Naive B cell (primary cell): Measurements from ENCODE around the gene PICALM. TPM values are rescaled to one million over a fixed set of nuclear protein-coding genes. Genes with fewer than 3 reads are reported as not detected.
"Not testable (repeated sequence)": the region's sequence is repeated elsewhere in the genome, so short reads cannot be mapped to it uniquely, and the experiment has no call there.

Experiments
- ATAC-seq, 2 donors: fragments of 150-1000 bp; cut with Tn5 transposase; 2 replicates each; pipeline ENCODE4 v1.10.0; 2021; ENCODE audit warnings: low read depth in 2 of 2, mild to moderate bottlenecking in 2 of 2, moderate library complexity in 2 of 2
- DNase-seq: peaks from one replicate; pipeline ENCODE4 v3.0.0; 2022
- H3K27ac Mint-ChIP-seq, 6 donors: one replicate each; pipeline ENCODE4 v1.8.0; 2020 to 2022; ENCODE audit warnings: mild to moderate bottlenecking in 6 of 6, mixed read lengths in 6 of 6, moderate library complexity in 5 of 6, inconsistent platforms in 2 of 6
- H3K27me3 Mint-ChIP-seq, 3 donors: one replicate each; pipeline ENCODE4 v1.8.0; 2021 to 2022; ENCODE audit warnings: mixed read lengths in 3 of 3, mild to moderate bottlenecking in 1 of 3
- H3K36me3 Mint-ChIP-seq, 2 donors: one replicate each; pipeline ENCODE4 v1.8.0; 2020 to 2022; ENCODE audit warnings: mixed read lengths in 2 of 2, inconsistent platforms in 1 of 2, mild to moderate bottlenecking in 1 of 2
- H3K4me1 Mint-ChIP-seq, 3 donors: one replicate each; pipeline ENCODE4 v1.8.0; 2020 to 2022; ENCODE audit warnings: mixed read lengths in 3 of 3, inconsistent platforms in 1 of 3, mild to moderate bottlenecking in 1 of 3, moderate library complexity in 1 of 3
- H3K4me3 Mint-ChIP-seq, 8 donors: one replicate each; pipeline ENCODE4 v1.8.0; 2020 to 2022; ENCODE audit warnings: mild to moderate bottlenecking in 8 of 8, mixed read lengths in 8 of 8, moderate library complexity in 8 of 8, inconsistent platforms in 2 of 8
- H3K9me3 Mint-ChIP-seq, 7 donors: one replicate each; pipeline ENCODE4 v1.8.0; 2020 to 2022; ENCODE audit warnings: mixed read lengths in 7 of 7, mild to moderate bottlenecking in 5 of 7, inconsistent platforms in 2 of 7, moderate library complexity in 1 of 7
- polyA plus RNA-seq, 6 donors: library from polyadenylated mRNA; unstranded; fragments of 300-500 nt; fragmentation: Illumina TruSeq; gene quantifications; one replicate each; pipeline ENCODE4 v1.2.3, GENCODE V29; 2021; ENCODE audit warnings: low read depth in 6 of 6

PICALM gene
- polyA plus RNA-seq, 6 donors from 2014 or later: 13.3 to 20.2 (median 16.9) TPM

DNA sequence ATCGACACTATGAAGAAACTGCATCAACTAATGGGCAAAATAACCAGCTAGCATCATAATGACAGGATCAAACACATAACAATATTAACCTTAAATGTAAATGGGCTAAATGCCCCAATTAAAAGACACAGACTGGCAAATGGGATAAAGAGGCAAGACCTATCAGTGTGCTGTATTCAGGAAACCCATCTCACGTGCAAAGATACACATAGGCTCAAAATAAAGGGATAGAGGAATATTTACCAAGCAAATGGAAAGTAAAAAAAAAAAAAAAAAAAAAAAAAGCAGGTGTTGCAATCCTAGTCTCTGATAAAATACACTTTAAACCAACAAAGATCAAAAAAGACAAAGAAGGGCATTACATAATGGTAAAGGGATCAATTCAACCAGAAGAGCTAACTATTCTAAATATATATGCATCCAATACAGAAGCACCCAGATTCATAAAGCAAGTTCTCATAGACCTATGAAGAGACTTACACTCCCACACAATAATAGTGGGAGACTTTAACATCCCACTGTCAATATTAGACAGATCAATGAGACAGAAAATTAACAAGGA, 142.2 kb downstream of the PICALM start:
- peaks cover 25 to 68% (median 34%) of the 10 kb centered on the region in 3 donors for H3K27me3 Mint-ChIP-seq
- not testable (repeated sequence) for ATAC-seq, H3K4me3 Mint-ChIP-seq, H3K36me3 Mint-ChIP-seq, DNase-seq, H3K4me1 Mint-ChIP-seq
- H3K27ac Mint-ChIP-seq: peak overlapping the region in 1 of 6 donors; percentile 8
- peaks cover 0 to 19% (median 7%) of the 10 kb centered on the region in 7 donors for H3K9me3 Mint-ChIP-seq

DNA sequence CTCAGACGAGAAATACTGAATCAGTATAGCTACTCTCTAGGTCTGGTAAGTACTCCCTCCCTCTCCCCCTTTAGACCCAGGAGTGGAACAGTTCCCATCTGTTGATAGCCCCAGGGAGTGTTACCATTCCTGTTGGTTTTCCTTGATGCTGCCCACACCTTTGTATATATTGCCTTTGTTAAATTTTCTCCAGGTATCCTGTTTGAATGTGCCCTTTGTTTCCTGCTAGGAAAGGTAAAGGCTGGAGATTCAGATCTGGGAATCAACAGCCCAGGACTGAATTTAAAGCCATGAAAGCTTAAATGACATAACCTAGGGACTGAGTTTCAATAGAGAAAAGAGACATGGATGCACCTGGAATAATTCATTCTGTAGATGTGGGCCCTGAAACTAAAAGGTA, 145.4 kb downstream of the PICALM start:
- no peaks in the 10 kb centered on the region for H3K36me3 Mint-ChIP-seq
- H3K27me3 Mint-ChIP-seq: peaks cover 25 to 58% (median 42%) of the 10 kb centered on the region in 3 donors
- peaks cover 0 to 5% (median 2%) of the 10 kb centered on the region in 7 donors for H3K9me3 Mint-ChIP-seq
- no peak for DNase-seq
- no peak overlapping the region for H3K4me3 Mint-ChIP-seq
- no peak overlapping the region for H3K27ac Mint-ChIP-seq
- H3K4me1 Mint-ChIP-seq: no peaks in the 10 kb centered on the region
- ATAC-seq: no peak

DNA sequence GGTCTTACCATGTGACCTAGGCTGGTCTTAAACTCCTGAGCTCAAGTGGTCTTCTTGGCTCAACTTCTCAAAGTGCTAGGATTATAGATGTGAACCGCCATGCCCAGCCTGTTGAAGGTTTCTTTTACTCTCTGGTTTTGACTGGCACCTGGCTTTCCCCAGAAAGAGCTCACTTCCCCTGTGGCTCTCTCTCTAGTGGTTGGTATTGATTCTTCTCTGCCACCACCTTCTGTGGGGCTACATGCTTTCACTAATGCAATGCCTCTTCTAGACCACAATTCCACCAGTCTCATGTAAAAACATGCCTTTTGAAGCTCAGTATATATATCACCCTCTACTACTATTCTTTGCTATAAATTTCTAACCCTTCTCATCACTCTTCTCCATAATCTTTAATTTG, 146.5 kb downstream of the PICALM start:
- Mint-ChIP-seq H3K4me1 (no peaks in the 10 kb centered on the region), H3K36me3 (no peaks in the 10 kb centered on the region), H3K9me3 (peaks cover 0 to 5% (median under 1%) of the 10 kb centered on the region in 7 donors), H3K27me3 (peaks cover 25 to 50% (median 37%) of the 10 kb centered on the region in 3 donors), H3K4me3 (no peak overlapping the region), H3K27ac (no peak overlapping the region)
- ATAC-seq: no peak
- no peak for DNase-seq

DNA sequence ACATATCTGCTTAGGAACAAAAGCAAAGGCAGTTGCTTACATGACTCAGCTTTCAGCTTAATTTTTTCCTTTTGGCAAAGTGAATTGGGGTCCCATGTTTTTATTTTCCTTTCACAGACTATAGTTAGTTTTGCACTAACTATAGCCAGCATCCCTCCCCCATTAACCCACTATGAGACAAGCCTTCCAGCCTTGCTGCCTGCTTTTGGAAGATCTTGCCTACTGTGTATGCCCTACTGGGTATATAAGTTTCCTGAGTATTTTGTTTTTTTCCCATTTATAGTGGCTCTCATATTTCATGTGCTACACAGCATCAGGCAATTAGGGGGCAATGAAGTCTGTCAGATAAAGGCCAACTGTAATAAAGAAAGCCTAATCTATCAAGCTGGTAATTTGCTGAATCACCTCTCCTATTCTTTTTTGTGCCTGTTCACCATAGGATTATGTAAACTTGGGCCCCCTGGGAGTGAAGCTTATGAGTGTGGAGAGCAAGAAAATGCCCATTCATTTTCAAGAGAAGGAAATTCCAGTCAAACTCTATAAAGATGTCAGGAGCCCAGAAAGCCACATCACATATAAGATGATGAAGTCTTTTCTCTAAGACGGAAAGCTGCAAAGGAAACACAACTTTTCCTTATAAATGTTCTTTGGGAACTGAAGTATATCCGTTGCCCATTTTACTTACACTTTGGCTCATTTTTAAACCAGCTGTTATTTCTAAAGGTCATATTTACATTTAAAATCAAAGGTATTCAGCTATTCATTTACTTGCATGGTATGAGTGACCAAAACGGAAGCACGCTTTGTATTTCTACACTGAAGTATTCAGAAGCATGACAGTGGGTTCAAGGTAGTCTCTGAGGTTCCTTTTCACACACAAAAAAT, 149.7 kb downstream of the PICALM start:
- ATAC-seq: no peak
- Mint-ChIP-seq H3K36me3 (no peaks in the 10 kb centered on the region), H3K4me3 (peak overlapping the region in 1 of 8 donors; percentile 37), H3K27me3 (peaks cover 19 to 24% (median 24%) of the 10 kb centered on the region in 3 donors), H3K9me3 (peaks cover 0 to 12% (median 9%) of the 10 kb centered on the region in 7 donors), H3K27ac (peak overlapping the region in 2 of 6 donors; percentile 7 to 67), H3K4me1 (no peaks in the 10 kb centered on the region)
- no peak for DNase-seq

DNA sequence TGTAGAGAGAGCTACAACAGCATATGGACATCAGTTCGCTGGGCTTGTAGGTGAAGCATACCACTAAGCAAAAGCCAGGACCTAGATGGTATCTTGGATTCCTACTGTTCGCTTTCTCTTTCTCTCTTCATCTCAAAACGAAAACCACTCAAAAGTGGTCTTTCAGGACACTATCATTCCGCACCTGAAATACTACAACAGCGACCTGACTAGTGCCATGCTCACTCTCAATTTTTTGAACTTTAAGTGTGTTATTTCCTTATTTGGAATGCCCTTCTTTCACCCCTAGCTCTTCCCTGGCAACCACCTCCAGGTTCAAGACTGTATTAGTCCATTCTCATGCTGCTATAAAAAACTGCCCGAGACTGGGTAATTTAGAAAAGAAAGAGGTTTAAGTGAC, 154.5 kb downstream of the PICALM start:
- DNase-seq (no peak), ATAC-seq (no peak)
- H3K4me3 Mint-ChIP-seq: peak overlapping the region in 1 of 8 donors; percentile 47
- no peak overlapping the region for H3K27ac Mint-ChIP-seq
- H3K4me1 Mint-ChIP-seq: no peaks in the 10 kb centered on the region
- H3K27me3 Mint-ChIP-seq: no peaks in the 10 kb centered on the region
- H3K36me3 Mint-ChIP-seq: no peaks in the 10 kb centered on the region
- H3K9me3 Mint-ChIP-seq: peaks cover 0 to 12% (median 6%) of the 10 kb centered on the region in 7 donors

DNA sequence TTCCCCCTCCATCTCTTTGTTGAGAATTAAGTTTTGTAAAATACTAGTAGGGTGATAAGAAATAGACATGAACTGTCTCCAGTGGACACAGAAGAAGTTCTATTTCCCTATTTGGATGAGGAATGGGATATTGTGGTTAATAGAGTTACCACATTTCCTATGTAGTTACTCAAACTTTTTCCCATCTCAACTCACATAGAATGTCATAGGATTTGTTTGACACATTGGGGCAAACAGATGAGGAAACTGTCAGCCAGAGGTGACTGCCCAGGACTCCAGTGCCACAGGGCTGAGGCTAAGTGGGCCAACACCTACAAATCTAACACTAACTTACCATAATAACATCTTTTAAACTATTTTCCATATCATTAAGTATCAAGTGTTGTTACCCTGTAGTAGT, 155.4 kb downstream of the PICALM start:
- H3K27ac Mint-ChIP-seq: no peak overlapping the region
- H3K4me1 Mint-ChIP-seq: no peaks in the 10 kb centered on the region
- ATAC-seq (no peak), DNase-seq (no peak)
- H3K4me3 Mint-ChIP-seq: no peak overlapping the region
- no peaks in the 10 kb centered on the region for H3K27me3 Mint-ChIP-seq
- H3K36me3 Mint-ChIP-seq: no peaks in the 10 kb centered on the region
- peaks cover 0 to 12% (median 6%) of the 10 kb centered on the region in 7 donors for H3K9me3 Mint-ChIP-seq

DNA sequence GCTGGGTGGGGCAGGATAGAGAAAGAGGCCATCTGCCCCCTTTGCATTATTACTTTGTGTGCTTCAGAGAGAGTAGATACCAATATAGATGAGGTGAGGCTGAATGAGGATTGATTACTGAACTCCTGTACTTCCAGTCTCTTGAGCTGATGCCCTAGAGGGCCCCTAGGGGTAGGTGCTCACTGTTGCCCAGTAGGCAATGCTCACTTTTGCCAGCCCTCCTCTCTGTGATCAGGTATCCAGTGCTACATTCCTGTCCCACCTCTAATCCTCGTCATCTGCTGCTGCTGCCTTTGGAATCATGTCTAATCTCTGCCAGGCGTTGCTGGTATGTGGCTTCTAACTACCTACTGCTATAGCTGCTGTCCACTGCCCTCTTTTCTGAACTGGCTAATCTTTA, 156.5 kb downstream of the PICALM start:
- Mint-ChIP-seq H3K27ac (no peak overlapping the region), H3K4me3 (no peak overlapping the region), H3K4me1 (no peaks in the 10 kb centered on the region), H3K9me3 (peaks cover 0 to 12% (median 6%) of the 10 kb centered on the region in 7 donors), H3K27me3 (no peaks in the 10 kb centered on the region), H3K36me3 (no peaks in the 10 kb centered on the region)
- DNase-seq: no peak
- ATAC-seq: no peak

Other genes starting within 250 kb of the PICALM start
- gene CCDC83, start 213.7 kb downstream of the PICALM start, polyA plus RNA-seq: not detected
- 10 to 100 TPM; 13.1 to 22.6 (median 16.5) TPM for gene EED, start 175.7 kb upstream of the PICALM start, polyA plus RNA-seq
- 100 to 1,000 TPM in 1 of 6 donors, 10 to 100 TPM in 5; 62.8 to 105 (median 76.9) TPM for gene HIKESHI, start 233.2 kb upstream of the PICALM start, polyA plus RNA-seq